SJSA1 (cell line): ENCODE measurements around the gene NUP62CL. TPM values are rescaled to one million over a fixed set of nuclear protein-coding genes. Genes with fewer than 3 reads are reported as not detected.
"Not testable (repeated sequence)": the region's sequence is repeated elsewhere in the genome, so short reads cannot be mapped to it uniquely, and the experiment has no call there.

ENCODE experiments used
- DNase-seq, 2 experiments: peaks; one replicate each; pipeline ENCODE4 v3.0.0-alpha.2; 2015 to 2020; ENCODE audit warnings: low spot score in 2 of 2, low read depth in 1 of 2
- H3K27ac ChIP-seq: fragments of 250-450 bp; sonication (Bioruptor Pico); 2 replicates; pipeline ENCODE4 v1.5.1; 2020; ENCODE audit warnings: mild to moderate bottlenecking, moderate library complexity
- H3K27me3 ChIP-seq: fragments of 250-450 bp; sonication (Bioruptor Pico); replicated peaks from 2 replicates; pipeline ENCODE4 v1.5.1; 2020; ENCODE audit warnings: mild to moderate bottlenecking, moderate library complexity
- H3K36me3 ChIP-seq: fragments of 250-450 bp; sonication (Bioruptor Pico); 2 replicates; pipeline ENCODE4 v1.5.1; 2020; ENCODE audit warnings: mild to moderate bottlenecking
- H3K4me1 ChIP-seq: fragments of 250-450 bp; sonication (Bioruptor Pico); replicated peaks from 2 replicates; pipeline ENCODE4 v1.6.1; 2021; ENCODE audit warnings: mild to moderate bottlenecking
- H3K4me3 ChIP-seq: fragments of 250-450 bp; sonication (Bioruptor Pico); 2 replicates; pipeline ENCODE4 v1.5.1; 2020; ENCODE audit warnings: mild to moderate bottlenecking
- H3K9me3 ChIP-seq: fragments of 250-450 bp; sonication (Bioruptor Pico); replicated peaks from 2 replicates; pipeline ENCODE4 v1.5.1; 2020; ENCODE audit warnings: mild to moderate bottlenecking
- total RNA-seq: library from RNA; depleted of rRNA; stranded (reverse); fragments of >200 nt; shearing (Covaris generic); gene quantifications from 2 replicates; pipeline ENCODE4 v1.2.3, GENCODE V29; 2014; rRNA removed

NUP62CL gene
- not detected in 2 replicates for total RNA-seq

GRCh38 chrX:107205770-107206696 is at the start of gene NUP62CL, which contains the start of gene DNAAF6:
Gene NUP62CL, minus strand, starts transcription at chrX:107206433. Its CDS starts 31,287 bp downstream, at chrX:107175146.
Gene DNAAF6, plus strand, starts transcription at chrX:107206611. Its CDS starts 6,265 bp downstream, at chrX:107212876.
- Histone ChIP-seq H3K4me1 (0 out of 2 replicates have a peak, but pooled peaks cover 4% of the 10 kb centered on the region), H3K36me3 (no peaks in the 10 kb centered on the region), H3K4me3 (peak within 1 kb of the TSS; percentile 20), H3K27ac (no peak within 1 kb of the TSS), H3K9me3 (no peaks in the 10 kb centered on the region), H3K27me3 (peaks cover 7% of the 10 kb centered on the region)
- peak in 1 of 2 experiments; percentile 5 for DNase-seq

GRCh38 chrX:107228486-107228819 is 22.2 kb upstream of the NUP62CL start:
- no peaks in the 10 kb centered on the region for H3K36me3 ChIP-seq
- H3K4me3 ChIP-seq, result no peak overlapping the region
- H3K9me3 ChIP-seq, result no peaks in the 10 kb centered on the region
- H3K27ac ChIP-seq, result no peak overlapping the region
- no peaks in the 10 kb centered on the region for H3K4me1 ChIP-seq
- no peaks in the 10 kb centered on the region for H3K27me3 ChIP-seq
- no peak for DNase-seq

- Histone ChIP-seq H3K4me1 (no peaks in the 10 kb centered on the region), H3K27me3 (no peaks in the 10 kb centered on the region), H3K36me3 (no peaks in the 10 kb centered on the region), H3K9me3 (no peaks in the 10 kb centered on the region), H3K4me3 (no peak overlapping the region), H3K27ac (no peak overlapping the region)
- DNase-seq, result no peak
Observed at GRCh38 chrX:107227780-107228485, 21.7 kb upstream of the NUP62CL start.

GRCh38 chrX:107226757-107227156 is 20.5 kb upstream of the NUP62CL start:
- DNase-seq, result no peak
- Histone ChIP-seq H3K9me3 (no peaks in the 10 kb centered on the region), H3K27ac (no peak overlapping the region), H3K4me3 (no peak overlapping the region), H3K27me3 (no peaks in the 10 kb centered on the region), H3K4me1 (no peaks in the 10 kb centered on the region), H3K36me3 (no peaks in the 10 kb centered on the region)

- no peaks in the 10 kb centered on the region for H3K36me3 ChIP-seq
- H3K4me1 ChIP-seq, result no peaks in the 10 kb centered on the region
- DNase-seq, result no peak
- H3K27me3 ChIP-seq, result no peaks in the 10 kb centered on the region
- H3K4me3 ChIP-seq, result no peak overlapping the region
- no peak overlapping the region for H3K27ac ChIP-seq
- H3K9me3 ChIP-seq, result no peaks in the 10 kb centered on the region
Observed at GRCh38 chrX:107213477-107213876, 7.2 kb upstream of the NUP62CL start.

GRCh38 chrX:107207943-107208342 is 1.7 kb upstream of the NUP62CL start:
- H3K9me3 ChIP-seq, result no peaks in the 10 kb centered on the region
- peaks cover 7% of the 10 kb centered on the region for H3K27me3 ChIP-seq
- H3K4me1 ChIP-seq, result 0 out of 2 replicates have a peak, but pooled peaks cover 4% of the 10 kb centered on the region
- DNase-seq, result no peak
- H3K27ac ChIP-seq, result no peak overlapping the region
- H3K4me3 ChIP-seq, result no peak overlapping the region
- no peaks in the 10 kb centered on the region for H3K36me3 ChIP-seq

GRCh38 chrX:107207089-107207488 is 856 bp upstream of the NUP62CL start:
- H3K4me3 ChIP-seq, result no peak overlapping the region
- DNase-seq, result no peak
- no peaks in the 10 kb centered on the region for H3K9me3 ChIP-seq
- no peak overlapping the region for H3K27ac ChIP-seq
- 0 out of 2 replicates have a peak, but pooled peaks cover 4% of the 10 kb centered on the region for H3K4me1 ChIP-seq
- H3K36me3 ChIP-seq, result no peaks in the 10 kb centered on the region
- H3K27me3 ChIP-seq, result peaks cover 7% of the 10 kb centered on the region

GRCh38 chrX:107206697-107207065 is 448 bp upstream of the NUP62CL start:
- Histone ChIP-seq H3K27ac (no peak overlapping the region), H3K4me3 (no peak overlapping the region), H3K9me3 (no peaks in the 10 kb centered on the region), H3K4me1 (0 out of 2 replicates have a peak, but pooled peaks cover 4% of the 10 kb centered on the region), H3K36me3 (no peaks in the 10 kb centered on the region), H3K27me3 (peaks cover 7% of the 10 kb centered on the region)
- no peak for DNase-seq

GRCh38 chrX:107204068-107204605 is 2.1 kb downstream of the NUP62CL start:
- no peak overlapping the region for H3K4me3 ChIP-seq
- H3K27me3 ChIP-seq, result peaks cover 7% of the 10 kb centered on the region
- no peak for DNase-seq
- no peaks in the 10 kb centered on the region for H3K9me3 ChIP-seq
- H3K36me3 ChIP-seq, result no peaks in the 10 kb centered on the region
- 0 out of 2 replicates have a peak, but pooled peaks cover 4% of the 10 kb centered on the region for H3K4me1 ChIP-seq
- H3K27ac ChIP-seq, result no peak overlapping the region

GRCh38 chrX:107199491-107199890 is 6.7 kb downstream of the NUP62CL start:
- Histone ChIP-seq H3K9me3 (no peaks in the 10 kb centered on the region), H3K27ac (no peak overlapping the region), H3K27me3 (no peaks in the 10 kb centered on the region), H3K36me3 (no peaks in the 10 kb centered on the region), H3K4me3 (no peak overlapping the region), H3K4me1 (no peaks in the 10 kb centered on the region)
- no peak for DNase-seq

- not testable (repeated sequence) for H3K36me3 ChIP-seq, H3K9me3 ChIP-seq, DNase-seq, H3K27ac ChIP-seq, H3K27me3 ChIP-seq, H3K4me1 ChIP-seq, H3K4me3 ChIP-seq
Observed at GRCh38 chrX:107198074-107198473, 8.2 kb downstream of the NUP62CL start.

- Histone ChIP-seq H3K4me1 (no peaks in the 10 kb centered on the region), H3K4me3 (no peak overlapping the region), H3K36me3 (no peaks in the 10 kb centered on the region), H3K27me3 (no peaks in the 10 kb centered on the region), H3K9me3 (no peaks in the 10 kb centered on the region), H3K27ac (no peak overlapping the region)
- no peak for DNase-seq
Observed at GRCh38 chrX:107197319-107197718, 8.9 kb downstream of the NUP62CL start.

GRCh38 chrX:107171369-107172102 is 34.7 kb downstream of the NUP62CL start:
- Histone ChIP-seq H3K27me3 (no peaks in the 10 kb centered on the region), H3K9me3 (no peaks in the 10 kb centered on the region), H3K4me1 (no peaks in the 10 kb centered on the region), H3K27ac (no peak overlapping the region), H3K36me3 (no peaks in the 10 kb centered on the region), H3K4me3 (no peak overlapping the region)
- no peak for DNase-seq
